Skeletal muscle cell (primary cell): ENCODE measurements around the gene PRRX2.

Experiments
- DNase-seq: peaks from one replicate; pipeline ENCODE4 v3.0.0-alpha.2; 2010; ENCODE audit warnings: low read depth
- H3K4me3 ChIP-seq: 2 replicates; pipeline ENCODE4 v1.5.1; 2011; ENCODE audit warnings: low read depth, mild to moderate bottlenecking, control low read depth, low read length, moderate library complexity

The PRRX2 gene

GRCh38 chr9:129720865-129721545 lies 55.6 kb downstream of the PRRX2 start:
- DNase-seq, result no peak
- H3K4me3 ChIP-seq, result no peak overlapping the region

- no peak for DNase-seq
- H3K4me3 ChIP-seq, result no peak overlapping the region
These were observed 57.5 kb downstream of the PRRX2 start for GRCh38 chr9:129722913-129723312.

GRCh38 chr9:129724456-129725190 lies 59.2 kb downstream of the PRRX2 start:
- H3K4me3 ChIP-seq, result no peak overlapping the region

GRCh38 chr9:129725795-129726251 lies 60.4 kb downstream of the PRRX2 start:
- DNase-seq, result no peak
- no peak overlapping the region for H3K4me3 ChIP-seq

More at GRCh38 chr9:129724456-129725190, 59.2 kb downstream of the PRRX2 start:
- DNase-seq, result no peak

- no peak for DNase-seq
- H3K4me3 ChIP-seq, result no peak overlapping the region
These were observed 61.1 kb downstream of the PRRX2 start for GRCh38 chr9:129726322-129727160.

- H3K4me3 ChIP-seq, result no peak overlapping the region
- no peak for DNase-seq
These were observed 63.3 kb downstream of the PRRX2 start for GRCh38 chr9:129728744-129729143.

GRCh38 chr9:129731477-129732085 lies 66.1 kb downstream of the PRRX2 start:
- no peak overlapping the region for H3K4me3 ChIP-seq
- no peak for DNase-seq

GRCh38 chr9:129732100-129732499 lies 66.7 kb downstream of the PRRX2 start:
- DNase-seq, result no peak
- no peak overlapping the region for H3K4me3 ChIP-seq

- no peak for DNase-seq
- no peak overlapping the region for H3K4me3 ChIP-seq
These were observed 67.6 kb downstream of the PRRX2 start for GRCh38 chr9:129732946-129733631.

- DNase-seq, result no peak
These were observed 68.1 kb downstream of the PRRX2 start for GRCh38 chr9:129733632-129733953.

GRCh38 chr9:129735546-129735945 lies 70.1 kb downstream of the PRRX2 start:
- no peak overlapping the region for H3K4me3 ChIP-seq
- DNase-seq, result no peak

More at GRCh38 chr9:129733632-129733953, 68.1 kb downstream of the PRRX2 start:
- no peak overlapping the region for H3K4me3 ChIP-seq

GRCh38 chr9:129736334-129736733 lies 70.9 kb downstream of the PRRX2 start:
- no peak for DNase-seq
- no peak overlapping the region for H3K4me3 ChIP-seq

GRCh38 chr9:129737479-129738274 lies 72.2 kb downstream of the PRRX2 start:
- peak overlapping the region; percentile 49 for H3K4me3 ChIP-seq
- DNase-seq, result no peak

GRCh38 chr9:129739432-129739831 lies 74.0 kb downstream of the PRRX2 start:
- H3K4me3 ChIP-seq, result no peak overlapping the region
- no peak for DNase-seq

GRCh38 chr9:129740174-129740573 lies 74.7 kb downstream of the PRRX2 start:
- no peak for DNase-seq
- no peak overlapping the region for H3K4me3 ChIP-seq

- H3K4me3 ChIP-seq, result no peak overlapping the region
- DNase-seq, result no peak
These were observed 75.4 kb downstream of the PRRX2 start for GRCh38 chr9:129740666-129741464.

GRCh38 chr9:129745200-129745599 lies 79.8 kb downstream of the PRRX2 start:
- H3K4me3 ChIP-seq, result no peak overlapping the region

More at GRCh38 chr9:129745200-129745599, 79.8 kb downstream of the PRRX2 start:
- no peak for DNase-seq
